DOHH2 (cell line): ENCODE results near the gene CASZ1.

ENCODE experiments used
- CTCF ChIP-seq: fragments of 200-600 bp; sonication (generic); IDR thresholded peaks from one replicate; pipeline ENCODE4 v1.5.1; 2014; ENCODE audit warnings: antibody characterized with exemption, mild to moderate bottlenecking, low read depth, low read length; ENCODE audit not compliant: poor library complexity, severe bottlenecking
- EZH2phosphoT487 ChIP-seq: fragments of 200-600 bp; sonication (generic); IDR thresholded peaks from 2 replicates; pipeline ENCODE4 v1.6.1; 2017; ENCODE audit warnings: borderline replicate concordance, mild to moderate bottlenecking, antibody characterized with exemption, low read length, moderate library complexity, mixed read lengths

- no peak for TF ChIP-seq CTCF
- TF ChIP-seq EZH2phosphoT487: no peak
These were observed 172.0 kb downstream of the CASZ1 start for GRCh38 chr1:10624256-10625050.
